Activated CD4-positive, alpha-beta memory T cell treated with anti-CD3 and anti-CD28 coated beads for 36 hours (primary cell): ENCODE measurements around the gene ASIP. TPM values are rescaled to one million over a fixed set of nuclear protein-coding genes. Genes with fewer than 3 reads are reported as not detected.
"Not testable (repeated sequence)": the region's sequence is repeated elsewhere in the genome, so short reads cannot be mapped to it uniquely, and the experiment has no call there.

Experiments used
- CTCF ChIA-PET: fragments of 350-600 bp; sonication (Branson Sonifier 250); formaldehyde crosslinking; loops from one replicate; lab custom pipeline; 2021; ENCODE audit warnings: antibody characterized with exemption, inconsistent platforms; lab: Charles Lee
- POLR2A ChIA-PET: fragments of 350-600 bp; sonication (Branson Sonifier 250); formaldehyde crosslinking; loops from one replicate; lab custom pipeline; 2021; ENCODE audit warnings: antibody characterized with exemption; lab: Charles Lee
- DNase-seq: peaks from one replicate; pipeline ENCODE4 v3.0.0-alpha.2; 2020
- H3K27ac Mint-ChIP-seq: one replicate; pipeline ENCODE4 v1.8.0; 2021; ENCODE audit warnings: mixed read lengths
- H3K27me3 Mint-ChIP-seq: one replicate; pipeline ENCODE4 v1.8.0; 2021; ENCODE audit warnings: mixed read lengths
- H3K36me3 Mint-ChIP-seq: one replicate; pipeline ENCODE4 v1.8.0; 2021; ENCODE audit warnings: mixed read lengths
- H3K4me1 Mint-ChIP-seq: one replicate; pipeline ENCODE4 v1.8.0; 2021; ENCODE audit warnings: low read depth, mixed read lengths
- H3K4me3 Mint-ChIP-seq: one replicate; pipeline ENCODE4 v1.8.0; 2021; ENCODE audit warnings: mild to moderate bottlenecking, mixed read lengths
- H3K9me3 Mint-ChIP-seq: one replicate; pipeline ENCODE4 v1.8.0; 2021; ENCODE audit warnings: mixed read lengths
- intact Hi-C: fragments of 100-400 bp; cut with micrococcal nuclease; formaldehyde crosslinking; loops from one replicate; pipeline ENCODE4 v1.15.1; 2023
- total RNA-seq, 2 experiments: library from RNA; stranded (reverse); gene quantifications; one replicate each; pipeline ENCODE4 v1.2.3, GENCODE V29; 2021

The ASIP gene
- total RNA-seq: not detected

- Mint-ChIP-seq H3K4me1 (peaks cover 11% of the 10 kb centered on the region), H3K9me3 (peaks cover 20% of the 10 kb centered on the region), H3K27ac (peak within 1 kb of the TSS; percentile 1), H3K4me3 (no peak within 1 kb of the TSS), H3K27me3 (peaks cover 6% of the 10 kb centered on the region), H3K36me3 (peaks cover 3% of the 10 kb centered on the region)
- intact Hi-C loops: no loop called here
- POLR2A ChIA-PET: no interaction called here
- peak; percentile 10 for DNase-seq
- CTCF ChIA-PET: no interaction called here
Observed at GRCh38 chr20:34240693-34241615, at the start of gene ASIP. ASIP (plus strand) TSS chr20:34241423; CDS start chr20:34260375, 18,952 bp downstream.

GRCh38 chr20:34193051-34193450, 48.2 kb upstream of the ASIP start:
- POLR2A ChIA-PET: no interaction called here
- no peak for DNase-seq
- Mint-ChIP-seq H3K9me3 (no peaks in the 10 kb centered on the region), H3K4me3 (no peak overlapping the region), H3K36me3 (no peaks in the 10 kb centered on the region), H3K27ac (no peak overlapping the region), H3K27me3 (peaks cover 13% of the 10 kb centered on the region), H3K4me1 (peaks cover 8% of the 10 kb centered on the region)
- CTCF ChIA-PET: no interaction called here
- intact Hi-C loops: no loop called here

GRCh38 chr20:34199183-34199582, 42.0 kb upstream of the ASIP start:
- H3K36me3 Mint-ChIP-seq: no peaks in the 10 kb centered on the region
- intact Hi-C loops: no loop called here
- no peak overlapping the region for H3K27ac Mint-ChIP-seq
- H3K4me3 Mint-ChIP-seq: no peak overlapping the region
- H3K4me1 Mint-ChIP-seq: peaks cover 8% of the 10 kb centered on the region
- ChIA-PET POLR2A (no interaction called here), CTCF (no interaction called here)
- no peak for DNase-seq
- peaks cover 12% of the 10 kb centered on the region for H3K27me3 Mint-ChIP-seq
- H3K9me3 Mint-ChIP-seq: no peaks in the 10 kb centered on the region

GRCh38 chr20:34200023-34200422, 41.2 kb upstream of the ASIP start:
- no peaks in the 10 kb centered on the region for H3K36me3 Mint-ChIP-seq
- POLR2A ChIA-PET: no interaction called here
- H3K27me3 Mint-ChIP-seq: peaks cover 13% of the 10 kb centered on the region
- no peak for DNase-seq
- no peak overlapping the region for H3K4me3 Mint-ChIP-seq
- intact Hi-C loops: no loop called here
- peaks cover 1% of the 10 kb centered on the region for H3K4me1 Mint-ChIP-seq
- no peak overlapping the region for H3K27ac Mint-ChIP-seq
- no peaks in the 10 kb centered on the region for H3K9me3 Mint-ChIP-seq
- CTCF ChIA-PET: no interaction called here

- H3K27ac Mint-ChIP-seq: no peak overlapping the region
- no peaks in the 10 kb centered on the region for H3K4me1 Mint-ChIP-seq
- H3K9me3 Mint-ChIP-seq: no peaks in the 10 kb centered on the region
- no peak overlapping the region for H3K4me3 Mint-ChIP-seq
- intact Hi-C loops: no loop called here
- ChIA-PET CTCF (interaction anchor here (0.6 kb wide), 1 partner anchor 253 kb away, joined by 3 read pairs; no protein-coding TSS in a partner anchor), POLR2A (no interaction called here)
- H3K36me3 Mint-ChIP-seq: no peaks in the 10 kb centered on the region
- H3K27me3 Mint-ChIP-seq: peaks cover 14% of the 10 kb centered on the region
- DNase-seq: no peak
Observed at GRCh38 chr20:34201531-34201930, 39.7 kb upstream of the ASIP start.

GRCh38 chr20:34205172-34205880, 35.9 kb upstream of the ASIP start:
- intact Hi-C loops, H3K36me3 Mint-ChIP-seq, H3K27ac Mint-ChIP-seq, H3K9me3 Mint-ChIP-seq, POLR2A ChIA-PET, H3K4me1 Mint-ChIP-seq, CTCF ChIA-PET: not testable (repeated sequence)
- Mint-ChIP-seq H3K4me3 (peak overlapping the region; percentile 33), H3K27me3 (peaks cover 14% of the 10 kb centered on the region)
- DNase-seq: peak; percentile 13

GRCh38 chr20:34209111-34209510, 32.1 kb upstream of the ASIP start:
- no peaks in the 10 kb centered on the region for H3K4me1 Mint-ChIP-seq
- intact Hi-C loops: no loop called here
- H3K27me3 Mint-ChIP-seq: peaks cover 13% of the 10 kb centered on the region
- DNase-seq: no peak
- ChIA-PET POLR2A (no interaction called here), CTCF (interaction anchor here (0.6 kb wide), 1 partner anchor 42 kb away, joined by 3 read pairs; no protein-coding TSS in a partner anchor)
- peaks cover 6% of the 10 kb centered on the region for H3K9me3 Mint-ChIP-seq
- H3K36me3 Mint-ChIP-seq: no peaks in the 10 kb centered on the region
- no peak overlapping the region for H3K4me3 Mint-ChIP-seq
- no peak overlapping the region for H3K27ac Mint-ChIP-seq

GRCh38 chr20:34210271-34210670, 31.0 kb upstream of the ASIP start:
- Mint-ChIP-seq H3K27me3 (peaks cover 10% of the 10 kb centered on the region), H3K4me1 (no peaks in the 10 kb centered on the region), H3K36me3 (no peaks in the 10 kb centered on the region), H3K4me3 (no peak overlapping the region), H3K9me3 (peaks cover 6% of the 10 kb centered on the region), H3K27ac (no peak overlapping the region)
- intact Hi-C loops: no loop called here
- no peak for DNase-seq
- ChIA-PET POLR2A (no interaction called here), CTCF (no interaction called here)

GRCh38 chr20:34211591-34211990, 29.6 kb upstream of the ASIP start:
- Mint-ChIP-seq H3K27me3 (peaks cover 7% of the 10 kb centered on the region), H3K9me3 (peaks cover 6% of the 10 kb centered on the region), H3K4me1 (peaks cover 3% of the 10 kb centered on the region), H3K4me3 (no peak overlapping the region), H3K36me3 (no peaks in the 10 kb centered on the region), H3K27ac (no peak overlapping the region)
- ChIA-PET POLR2A (no interaction called here), CTCF (no interaction called here)
- DNase-seq: no peak
- intact Hi-C loops: no loop called here

- Mint-ChIP-seq H3K27me3 (peaks cover 5% of the 10 kb centered on the region), H3K4me3 (no peak overlapping the region), H3K27ac (no peak overlapping the region), H3K9me3 (peaks cover 6% of the 10 kb centered on the region), H3K4me1 (peaks cover 4% of the 10 kb centered on the region), H3K36me3 (no peaks in the 10 kb centered on the region)
- no peak for DNase-seq
- ChIA-PET POLR2A (no interaction called here), CTCF (no interaction called here)
- intact Hi-C loops: no loop called here
Observed at GRCh38 chr20:34213213-34213612, 28.0 kb upstream of the ASIP start.

- intact Hi-C loops: no loop called here
- POLR2A ChIA-PET: interaction anchor here (0.6 kb wide), 1 partner anchor 162 kb away, joined by 3 read pairs; no protein-coding TSS in a partner anchor
- Mint-ChIP-seq H3K9me3 (peaks cover 6% of the 10 kb centered on the region), H3K4me1 (peaks cover 4% of the 10 kb centered on the region), H3K27me3 (peaks cover 10% of the 10 kb centered on the region), H3K36me3 (no peaks in the 10 kb centered on the region), H3K4me3 (peak overlapping the region; percentile 64), H3K27ac (no peak overlapping the region)
- CTCF ChIA-PET: no interaction called here
- peak; percentile 73 for DNase-seq
Observed at GRCh38 chr20:34215711-34216381, 25.4 kb upstream of the ASIP start.

GRCh38 chr20:34216382-34216742, 24.9 kb upstream of the ASIP start:
- Mint-ChIP-seq H3K9me3 (peaks cover 5% of the 10 kb centered on the region), H3K27me3 (peaks cover 10% of the 10 kb centered on the region), H3K27ac (no peak overlapping the region), H3K36me3 (no peaks in the 10 kb centered on the region), H3K4me3 (no peak overlapping the region), H3K4me1 (peaks cover 4% of the 10 kb centered on the region)
- intact Hi-C loops: no loop called here
- POLR2A ChIA-PET: interaction anchor here (1.5 kb wide), 1 partner anchor 87 kb away, joined by 3 read pairs; the partner anchor contains the start of gene AHCY
- DNase-seq: no peak
- CTCF ChIA-PET: no interaction called here
